Peyer's patch (tissue), 4 donors: ENCODE results near the gene FGF5.

Experiments used
- POLR2A ChIP-seq, 2 donors: fragments of 450-650 bp; IDR thresholded peaks; one replicate each; pipeline ENCODE4 v1.5.1; 2017; ENCODE audit warnings: antibody characterized with exemption in 2 of 2, mild to moderate bottlenecking in 2 of 2, moderate library complexity in 2 of 2
- TF ChIP-seq, protein P1 (sequence below), 6 experiments: fragments of 450-650 bp in 4 of 6; fragments of 200-600 bp in 2 of 6; sonication (generic) in 1 of 6; IDR thresholded peaks; one replicate each; pipeline ENCODE4 v1.5.1; 2017 to 2019; ENCODE audit warnings: antibody characterized with exemption in 6 of 6, mild to moderate bottlenecking in 3 of 6, moderate library complexity in 1 of 6

GRCh38 chr4:80257851-80258250, 8.6 kb upstream of the FGF5 start:
- TF ChIP-seq, protein P1, sequence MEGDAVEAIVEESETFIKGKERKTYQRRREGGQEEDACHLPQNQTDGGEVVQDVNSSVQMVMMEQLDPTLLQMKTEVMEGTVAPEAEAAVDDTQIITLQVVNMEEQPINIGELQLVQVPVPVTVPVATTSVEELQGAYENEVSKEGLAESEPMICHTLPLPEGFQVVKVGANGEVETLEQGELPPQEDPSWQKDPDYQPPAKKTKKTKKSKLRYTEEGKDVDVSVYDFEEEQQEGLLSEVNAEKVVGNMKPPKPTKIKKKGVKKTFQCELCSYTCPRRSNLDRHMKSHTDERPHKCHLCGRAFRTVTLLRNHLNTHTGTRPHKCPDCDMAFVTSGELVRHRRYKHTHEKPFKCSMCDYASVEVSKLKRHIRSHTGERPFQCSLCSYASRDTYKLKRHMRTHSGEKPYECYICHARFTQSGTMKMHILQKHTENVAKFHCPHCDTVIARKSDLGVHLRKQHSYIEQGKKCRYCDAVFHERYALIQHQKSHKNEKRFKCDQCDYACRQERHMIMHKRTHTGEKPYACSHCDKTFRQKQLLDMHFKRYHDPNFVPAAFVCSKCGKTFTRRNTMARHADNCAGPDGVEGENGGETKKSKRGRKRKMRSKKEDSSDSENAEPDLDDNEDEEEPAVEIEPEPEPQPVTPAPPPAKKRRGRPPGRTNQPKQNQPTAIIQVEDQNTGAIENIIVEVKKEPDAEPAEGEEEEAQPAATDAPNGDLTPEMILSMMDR (IDR thresholded peaks at IDR 0.05), result no peak
- no peak for TF ChIP-seq POLR2A (IDR thresholded peaks at IDR 0.05)
